ENCODE data around the gene CNTFR.

The CNTFR gene

GRCh38 chr9:34611811-34612787 lies 22.6 kb upstream of the CNTFR start, which contains the start of gene RPP25L:
TSS of gene RPP25L (minus strand) at chr9:34612097. CDS start at chr9:34611296, 801 bp downstream.
- Histone ChIP-seq H3K27ac (peak within 1 kb of the TSS; percentile 76 to 83), H3K4me3 (peak within 1 kb of the TSS; percentile 60 to 63), H3K36me3 (peaks cover 11 to 36% (median 34%) of the 10 kb centered on the region in 3 donors), H3K27me3 (no peaks in the 10 kb centered on the region), H3K4me1 (peaks cover 0 to 24% (median 20%) of the 10 kb centered on the region in 4 donors), H3K9me3 (no peaks in the 10 kb centered on the region)
- TF ChIP-seq, protein P1, sequence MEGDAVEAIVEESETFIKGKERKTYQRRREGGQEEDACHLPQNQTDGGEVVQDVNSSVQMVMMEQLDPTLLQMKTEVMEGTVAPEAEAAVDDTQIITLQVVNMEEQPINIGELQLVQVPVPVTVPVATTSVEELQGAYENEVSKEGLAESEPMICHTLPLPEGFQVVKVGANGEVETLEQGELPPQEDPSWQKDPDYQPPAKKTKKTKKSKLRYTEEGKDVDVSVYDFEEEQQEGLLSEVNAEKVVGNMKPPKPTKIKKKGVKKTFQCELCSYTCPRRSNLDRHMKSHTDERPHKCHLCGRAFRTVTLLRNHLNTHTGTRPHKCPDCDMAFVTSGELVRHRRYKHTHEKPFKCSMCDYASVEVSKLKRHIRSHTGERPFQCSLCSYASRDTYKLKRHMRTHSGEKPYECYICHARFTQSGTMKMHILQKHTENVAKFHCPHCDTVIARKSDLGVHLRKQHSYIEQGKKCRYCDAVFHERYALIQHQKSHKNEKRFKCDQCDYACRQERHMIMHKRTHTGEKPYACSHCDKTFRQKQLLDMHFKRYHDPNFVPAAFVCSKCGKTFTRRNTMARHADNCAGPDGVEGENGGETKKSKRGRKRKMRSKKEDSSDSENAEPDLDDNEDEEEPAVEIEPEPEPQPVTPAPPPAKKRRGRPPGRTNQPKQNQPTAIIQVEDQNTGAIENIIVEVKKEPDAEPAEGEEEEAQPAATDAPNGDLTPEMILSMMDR (IDR thresholded peaks at IDR 0.05): no peak
- intact Hi-C loops (cut with DNase I; ENCODE audit: low total_unique reads): loop anchor here (2.0 to 10.0 kb wide), 3 partner anchors 21 to 157 kb away; partner anchors contain the start of genes DNAI1 and FAM219A
- peak; percentile 85 to 93 for DNase-seq

GRCh38 chr9:34611251-34611810 lies 21.8 kb upstream of the CNTFR start:
- DNase-seq: no peak
- intact Hi-C loops (cut with DNase I; ENCODE audit: low total_unique reads): loop anchor here (10.0 kb wide), 2 partner anchors 93 to 157 kb away; partner anchors contain the start of genes DNAI1 and FAM219A
- H3K4me1 ChIP-seq: peaks cover 0 to 24% (median 20%) of the 10 kb centered on the region in 4 donors
- H3K36me3 ChIP-seq: peaks cover 10 to 29% (median 27%) of the 10 kb centered on the region in 3 donors
- no peaks in the 10 kb centered on the region for H3K27me3 ChIP-seq
- TF ChIP-seq, protein P1 (IDR thresholded peaks at IDR 0.05): no peak
- peak overlapping the region; percentile 60 to 63 for H3K4me3 ChIP-seq
- peak overlapping the region; percentile 76 to 83 for H3K27ac ChIP-seq
- no peaks in the 10 kb centered on the region for H3K9me3 ChIP-seq

DNA sequence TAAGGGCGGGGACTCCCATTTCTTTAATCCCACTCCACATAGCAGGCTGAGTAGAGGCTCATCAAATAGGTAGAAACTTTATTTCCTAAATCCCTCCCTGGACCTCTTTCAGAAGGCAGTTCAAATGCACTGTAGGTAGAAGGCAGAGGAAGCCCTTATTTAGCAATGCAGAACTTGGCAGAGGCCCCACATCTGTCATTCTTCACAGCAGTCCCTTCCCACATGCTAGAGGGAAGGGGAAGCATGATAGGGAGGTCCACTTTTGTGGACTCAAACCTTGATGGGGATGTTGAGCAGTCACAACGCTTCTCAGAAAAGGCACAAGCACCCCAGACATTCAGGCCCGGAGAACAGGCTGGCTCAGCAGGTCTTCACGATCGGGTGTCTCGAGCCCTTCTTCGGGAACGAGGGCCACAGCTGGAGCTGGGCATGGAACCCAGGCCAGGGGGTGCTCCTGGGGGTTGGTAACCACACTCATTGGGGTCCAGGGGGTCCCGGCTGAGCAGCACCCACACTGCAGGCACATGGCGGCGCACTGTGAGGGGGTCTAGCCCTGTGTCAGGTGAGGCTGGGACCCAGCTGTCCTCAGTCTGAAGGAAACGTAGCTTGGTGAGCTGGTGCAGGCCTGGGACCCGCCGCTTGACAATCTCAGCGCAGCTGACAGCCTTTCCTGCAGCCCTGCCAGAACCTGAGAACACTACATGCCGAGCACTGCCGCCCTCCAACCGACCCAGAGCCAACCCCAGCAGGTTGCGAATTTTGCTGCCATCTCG lies 21.1 kb upstream of the CNTFR start:
- Histone ChIP-seq H3K27ac (no peak overlapping the region), H3K4me3 (no peak overlapping the region), H3K4me1 (peaks cover 0 to 24% (median 20%) of the 10 kb centered on the region in 4 donors), H3K9me3 (no peaks in the 10 kb centered on the region), H3K36me3 (peaks cover 3 to 22% (median 21%) of the 10 kb centered on the region in 3 donors), H3K27me3 (no peaks in the 10 kb centered on the region)
- intact Hi-C loops (cut with DNase I; ENCODE audit: low total_unique reads): loop anchor here (10.0 kb wide), 2 partner anchors 94 to 156 kb away; partner anchors contain the start of genes DNAI1 and FAM219A
- TF ChIP-seq, protein P1 (IDR thresholded peaks at IDR 0.05): no peak
- DNase-seq: no peak

DNA sequence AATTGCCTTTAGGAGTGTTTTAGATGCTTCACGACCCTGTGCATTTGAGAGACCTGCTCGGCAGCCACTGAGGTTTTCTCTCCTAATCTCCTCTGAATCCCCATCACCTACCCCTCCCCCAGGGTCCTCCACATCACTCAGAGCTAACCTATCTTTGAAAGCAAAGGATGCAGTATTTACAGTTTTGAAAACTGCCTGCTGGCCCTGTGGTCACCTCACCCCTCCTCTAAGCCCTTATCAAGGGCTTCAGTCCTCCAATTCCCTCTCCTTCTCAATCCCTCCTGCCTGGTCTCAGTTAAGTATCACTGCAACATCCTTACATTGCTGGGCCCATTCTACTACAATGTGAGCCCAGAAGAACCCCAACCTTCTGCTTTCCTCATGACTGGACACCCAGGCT lies 17.8 kb upstream of the CNTFR start:
- Histone ChIP-seq H3K36me3 (no peaks in the 10 kb centered on the region), H3K27ac (no peak overlapping the region), H3K4me1 (peaks cover 0 to 14% (median 11%) of the 10 kb centered on the region in 4 donors), H3K27me3 (no peaks in the 10 kb centered on the region), H3K9me3 (no peaks in the 10 kb centered on the region), H3K4me3 (no peak overlapping the region)
- intact Hi-C loops (cut with DNase I; ENCODE audit: low total_unique reads): no loop called here
- TF ChIP-seq, protein P1 (IDR thresholded peaks at IDR 0.05): no peak
- no peak for DNase-seq

- Histone ChIP-seq H3K27ac (no peak overlapping the region), H3K9me3 (no peaks in the 10 kb centered on the region), H3K36me3 (no peaks in the 10 kb centered on the region), H3K4me3 (no peak overlapping the region), H3K4me1 (peaks cover 0 to 12% (median 9%) of the 10 kb centered on the region in 4 donors), H3K27me3 (no peaks in the 10 kb centered on the region)
- DNase-seq: no peak
- TF ChIP-seq, protein P1 (IDR thresholded peaks at IDR 0.05): no peak
- intact Hi-C loops (cut with DNase I; ENCODE audit: low total_unique reads): no loop called here
Measured at GRCh38 chr9:34606905-34607304, 17.4 kb upstream of the CNTFR start.

Measured in tibial artery (tissue), 4 donors.